ENCODE measurements around the gene XCR1.
"Not testable (repeated sequence)": the region's sequence is repeated elsewhere in the genome, so short reads cannot be mapped to it uniquely, and the experiment has no call there.

Gene XCR1

GRCh38 chr3:46057716-46058115 is 30.4 kb upstream of the XCR1 start:
- Histone ChIP-seq H3K27ac (ENCODE audit: low read depth, low read length) (no peak overlapping the region), H3K4me2 (ENCODE audit: low read depth, low read length, poor library complexity, severe bottlenecking) (no peak overlapping the region), H4K20me1 (ENCODE audit: low read depth, low read length) (no peaks in the 10 kb centered on the region), H3K9me2 (replicated peaks; ENCODE audit: insufficient read depth, low read length) (no peaks in the 10 kb centered on the region), H3F3A (ENCODE audit: insufficient read depth) (no peaks in the 10 kb centered on the region), H3K27me3 (ENCODE audit: low read length) (peaks cover 3% of the 10 kb centered on the region; the same call in 1 of the 2 replicates), H3K4me3 (ENCODE audit: insufficient read depth, low read length, poor library complexity, severe bottlenecking) (no peak overlapping the region), H3K36me3 (ENCODE audit: low read length) (no peaks in the 10 kb centered on the region), H3K9me3 (ENCODE audit: insufficient read depth, low read length) (no peaks in the 10 kb centered on the region), H3K9ac (ENCODE audit: low read length) (no peak overlapping the region), H3K79me2 (ENCODE audit: insufficient read depth, low read length) (no peaks in the 10 kb centered on the region), H2AFZ (ENCODE audit: low read depth, low read length, severe bottlenecking) (no peak overlapping the region)
- TF ChIP-seq CTCF (IDR thresholded peaks at IDR 0.05; ENCODE audit: insufficient read depth, low read length, poor library complexity, severe bottlenecking) (no peak), EZH2phosphoT487 (conservative IDR thresholded peaks at IDR 0.05; ENCODE audit: low read length) (no peak)

- no peaks in the 10 kb centered on the region for H3K27me3 ChIP-seq (ENCODE audit: low read length)
- H3K9ac ChIP-seq (ENCODE audit: low read length), result no peak overlapping the region
- H3K4me2 ChIP-seq (ENCODE audit: low read depth, low read length, poor library complexity, severe bottlenecking), result no peak overlapping the region
- H3K9me2 ChIP-seq (replicated peaks; ENCODE audit: insufficient read depth, low read length), result no peaks in the 10 kb centered on the region
- TF ChIP-seq EZH2phosphoT487 (conservative IDR thresholded peaks at IDR 0.05; ENCODE audit: low read length) (no peak), CTCF (IDR thresholded peaks at IDR 0.05; ENCODE audit: insufficient read depth, low read length, poor library complexity, severe bottlenecking) (no peak)
- H2AFZ ChIP-seq (ENCODE audit: low read depth, low read length, severe bottlenecking), result no peak overlapping the region
- no peaks in the 10 kb centered on the region for H4K20me1 ChIP-seq (ENCODE audit: low read depth, low read length)
- no peaks in the 10 kb centered on the region for H3K36me3 ChIP-seq (ENCODE audit: low read length)
- no peak overlapping the region for H3K4me3 ChIP-seq (ENCODE audit: insufficient read depth, low read length, poor library complexity, severe bottlenecking)
- no peaks in the 10 kb centered on the region for H3K9me3 ChIP-seq (ENCODE audit: insufficient read depth, low read length)
- H3F3A ChIP-seq (ENCODE audit: insufficient read depth), result no peaks in the 10 kb centered on the region
- H3K27ac ChIP-seq (ENCODE audit: low read depth, low read length), result no peak overlapping the region
- no peaks in the 10 kb centered on the region for H3K79me2 ChIP-seq (ENCODE audit: insufficient read depth, low read length)
Observed at GRCh38 chr3:46056686-46057085, 29.4 kb upstream of the XCR1 start.

- H3K9me2 ChIP-seq (replicated peaks; ENCODE audit: insufficient read depth, low read length); H3K27me3 ChIP-seq (ENCODE audit: low read length); H3K4me2 ChIP-seq (ENCODE audit: low read depth, low read length, poor library complexity, severe bottlenecking); H2AFZ ChIP-seq (ENCODE audit: low read depth, low read length, severe bottlenecking); H4K20me1 ChIP-seq (ENCODE audit: low read depth, low read length); H3K27ac ChIP-seq (ENCODE audit: low read depth, low read length); H3K9me3 ChIP-seq (ENCODE audit: insufficient read depth, low read length); H3K79me2 ChIP-seq (ENCODE audit: insufficient read depth, low read length); H3K4me3 ChIP-seq (ENCODE audit: insufficient read depth, low read length, poor library complexity, severe bottlenecking); H3K36me3 ChIP-seq (ENCODE audit: low read length); H3K9ac ChIP-seq (ENCODE audit: low read length); H3F3A ChIP-seq (ENCODE audit: insufficient read depth): not testable (repeated sequence)
Observed at GRCh38 chr3:46053761-46054515, 26.7 kb upstream of the XCR1 start.

- not testable (repeated sequence) for H3K4me3 ChIP-seq (ENCODE audit: insufficient read depth, low read length, poor library complexity, severe bottlenecking); H3K9ac ChIP-seq (ENCODE audit: low read length); H3K27me3 ChIP-seq (ENCODE audit: low read length); H2AFZ ChIP-seq (ENCODE audit: low read depth, low read length, severe bottlenecking); H3K9me3 ChIP-seq (ENCODE audit: insufficient read depth, low read length); H3K27ac ChIP-seq (ENCODE audit: low read depth, low read length); H3K9me2 ChIP-seq (replicated peaks; ENCODE audit: insufficient read depth, low read length); H3K79me2 ChIP-seq (ENCODE audit: insufficient read depth, low read length); H4K20me1 ChIP-seq (ENCODE audit: low read depth, low read length); H3K36me3 ChIP-seq (ENCODE audit: low read length); H3K4me2 ChIP-seq (ENCODE audit: low read depth, low read length, poor library complexity, severe bottlenecking); H3F3A ChIP-seq (ENCODE audit: insufficient read depth)
Observed at GRCh38 chr3:46053265-46053664, 26.0 kb upstream of the XCR1 start.

All from SU-DHL-6 (cell line).